Mesenchymal stem cell (in vitro differentiated cells and primary cell): Measurements from ENCODE around the gene CLSTN1.
"Not testable (repeated sequence)": the region's sequence is repeated elsewhere in the genome, so short reads cannot be mapped to it uniquely, and the experiment has no call there.

ENCODE experiments used
- DNase-seq: peaks from one replicate; pipeline ENCODE4 v3.0.0-alpha.2; 2013
- H2AFZ ChIP-seq: one replicate; pipeline ENCODE4 v1.6.1; 2013; ENCODE audit warnings: low read depth, mild to moderate bottlenecking, control low read depth, inconsistent platforms, low read length, moderate library complexity
- H2AK5ac ChIP-seq: 2 replicates; pipeline ENCODE4 v1.6.1; 2013; ENCODE audit warnings: low read length, moderate library complexity, mild to moderate bottlenecking, inconsistent platforms; ENCODE audit not compliant: severe bottlenecking
- H2BK120ac ChIP-seq: one replicate; pipeline ENCODE4 v1.6.1; 2013; ENCODE audit warnings: low read depth, mild to moderate bottlenecking, inconsistent platforms, low read length, moderate library complexity
- H2BK12ac ChIP-seq, 2 experiments: one replicate each; pipeline ENCODE4 v1.6.1; 2013; ENCODE audit warnings: inconsistent platforms in 2 of 2, low read length in 2 of 2, mild to moderate bottlenecking in 2 of 2, moderate library complexity in 2 of 2, control low read depth in 1 of 2
- H2BK15ac ChIP-seq: one replicate; pipeline ENCODE4 v1.6.1; 2013; ENCODE audit warnings: mild to moderate bottlenecking, low read depth, inconsistent platforms; ENCODE audit not compliant: poor library complexity, severe bottlenecking
- H2BK5ac ChIP-seq: 2 replicates; pipeline ENCODE4 v1.6.1; 2013; ENCODE audit warnings: low read depth, mild to moderate bottlenecking, low read length, control low read depth, inconsistent platforms; ENCODE audit not compliant: poor library complexity, severe bottlenecking
- H3K14ac ChIP-seq, 2 experiments: one replicate each; pipeline ENCODE4 v1.6.1; 2013; ENCODE audit warnings: inconsistent platforms in 2 of 2, low read length in 2 of 2, control low read depth in 1 of 2, mild to moderate bottlenecking in 1 of 2, moderate library complexity in 1 of 2
- H3K18ac ChIP-seq, 2 experiments: one replicate each; pipeline ENCODE4 v1.6.1; 2013; ENCODE audit warnings: inconsistent platforms in 2 of 2, low read length in 2 of 2, control low read depth in 1 of 2, low read depth in 1 of 2, mild to moderate bottlenecking in 1 of 2
- H3K23ac ChIP-seq, 2 experiments: one replicate each; pipeline ENCODE4 v1.6.1; 2013; ENCODE audit warnings: inconsistent platforms in 2 of 2, low read length in 2 of 2, mild to moderate bottlenecking in 2 of 2, moderate library complexity in 2 of 2, control low read depth in 1 of 2
- H3K27ac ChIP-seq: 2 replicates; pipeline ENCODE4 v1.5.1; 2013; ENCODE audit warnings: mild to moderate bottlenecking, moderate library complexity, low read length, control low read depth, inconsistent platforms; ENCODE audit not compliant: poor library complexity, severe bottlenecking
- H3K27me3 ChIP-seq, 2 experiments: 2 replicates each; pipeline versions ENCODE4 v1.6.1 to v1.7.0; 2013; ENCODE audit warnings: low read length in 2 of 2, mild to moderate bottlenecking in 2 of 2, moderate library complexity in 2 of 2, control low read depth in 1 of 2, inconsistent platforms in 1 of 2; ENCODE audit not compliant: control insufficient read depth in 1 of 2, insufficient read depth in 1 of 2
- H3K36me3 ChIP-seq, 2 experiments: 2 replicates each; pipeline versions ENCODE4 v1.6.1 to v1.7.0; 2013; ENCODE audit warnings: low read length in 2 of 2, control low read depth in 1 of 2, inconsistent platforms in 1 of 2, low read depth in 1 of 2, mild to moderate bottlenecking in 1 of 2; ENCODE audit not compliant: insufficient read depth in 2 of 2, control insufficient read depth in 1 of 2
- H3K4ac ChIP-seq, 2 experiments: one replicate each; pipeline ENCODE4 v1.6.1; 2013; ENCODE audit warnings: inconsistent platforms in 2 of 2, low read length in 2 of 2, mild to moderate bottlenecking in 2 of 2, moderate library complexity in 2 of 2, control low read depth in 1 of 2, low read depth in 1 of 2
- H3K4me1 ChIP-seq: 2 replicates; pipeline ENCODE4 v1.6.1; 2013; ENCODE audit warnings: low read depth, low read length, control low read depth; ENCODE audit not compliant: control insufficient read depth, insufficient read depth
- H3K4me2 ChIP-seq: 2 replicates; pipeline ENCODE4 v1.6.1; 2013; ENCODE audit warnings: low read length, mild to moderate bottlenecking, inconsistent platforms; ENCODE audit not compliant: poor library complexity, severe bottlenecking
- H3K4me3 ChIP-seq, 2 experiments: 2 replicates each; pipeline versions ENCODE4 v1.5.1 to v1.7.0; 2013; ENCODE audit warnings: low read length in 2 of 2, mild to moderate bottlenecking in 2 of 2, control low read depth in 1 of 2, low read depth in 1 of 2; ENCODE audit not compliant: insufficient read depth in 1 of 2
- H3K79me1 ChIP-seq: replicated peaks from 2 replicates; pipeline ENCODE4 v1.6.1; 2013; ENCODE audit warnings: mild to moderate bottlenecking, control low read depth, low read length, inconsistent platforms; ENCODE audit not compliant: poor library complexity, severe bottlenecking
- H3K9ac ChIP-seq: 2 replicates; pipeline ENCODE4 v1.7.0; 2013; ENCODE audit warnings: mild to moderate bottlenecking, low read length, moderate library complexity
- H3K9me3 ChIP-seq: 2 replicates; pipeline ENCODE4 v1.7.0; 2013; ENCODE audit warnings: mild to moderate bottlenecking, low read length; ENCODE audit not compliant: control insufficient read depth
- H4K8ac ChIP-seq: one replicate; pipeline ENCODE4 v1.6.1; 2013; ENCODE audit warnings: inconsistent platforms, mild to moderate bottlenecking, low read length, moderate library complexity
- H4K91ac ChIP-seq: one replicate; pipeline ENCODE4 v1.6.1; 2013; ENCODE audit warnings: mild to moderate bottlenecking, low read length, inconsistent platforms
- WGBS: methylation state at CpG from one replicate; pipeline ENCODE4 v1.1.7; 2013; ENCODE audit warnings: mixed read lengths; 5-methylcytosine and 5-hydroxymethylcytosine counted together

CLSTN1 gene

DNA sequence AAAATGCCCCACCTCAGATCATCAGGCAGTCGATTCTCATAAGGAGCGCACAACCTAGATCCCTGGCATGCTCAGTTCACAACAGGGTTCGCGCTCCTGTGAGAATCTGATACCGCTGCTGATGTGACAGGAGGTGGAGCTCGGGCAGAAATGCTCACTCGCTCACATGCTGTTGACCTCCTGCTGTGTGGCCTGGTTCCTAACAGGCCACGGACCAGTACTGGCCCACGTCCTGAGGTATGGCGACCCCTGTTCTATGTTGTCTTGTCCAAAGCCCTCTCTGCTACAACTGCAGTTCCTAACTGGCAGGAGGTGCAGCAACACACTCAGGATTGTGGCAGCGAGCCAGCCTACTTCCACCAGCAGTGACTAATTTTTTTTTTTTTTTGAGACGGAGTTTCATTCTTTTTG, 70.6 kb downstream of the CLSTN1 start:
- no peak overlapping the region for H3K27ac ChIP-seq
- no peak overlapping the region for H3K9ac ChIP-seq
- no peak overlapping the region for H2BK120ac ChIP-seq
- H2AK5ac ChIP-seq: no peak overlapping the region
- H3K9me3 ChIP-seq: no peaks in the 10 kb centered on the region
- H3K4ac ChIP-seq: no peak overlapping the region
- H3K79me1 ChIP-seq: peaks cover 26% of the 10 kb centered on the region
- H2BK5ac ChIP-seq: no peak overlapping the region
- H3K4me1 ChIP-seq: peaks cover 8% of the 10 kb centered on the region
- H3K4me2 ChIP-seq: no peak overlapping the region
- no peak overlapping the region for H3K18ac ChIP-seq
- H3K14ac ChIP-seq: no peak overlapping the region
- H4K91ac ChIP-seq: no peak overlapping the region
- no peak overlapping the region for H4K8ac ChIP-seq
- no peak overlapping the region for H3K4me3 ChIP-seq
- no peak overlapping the region for H3K23ac ChIP-seq
- DNase-seq: peak; percentile 46
- H2BK12ac ChIP-seq: no peak overlapping the region
- H2AFZ ChIP-seq: no peak overlapping the region
- WGBS: 89% methylated on average over 12 of the region's 12 CpGs
- H2BK15ac ChIP-seq: no peak overlapping the region
- H3K27me3 ChIP-seq: no peaks in the 10 kb centered on the region
- peaks cover 24 to 36% of the 10 kb centered on the region in 2 experiments for H3K36me3 ChIP-seq

- H3K9me3 ChIP-seq: no peaks in the 10 kb centered on the region
- no peak overlapping the region for H2BK120ac ChIP-seq
- no peak overlapping the region for H3K9ac ChIP-seq
- no peak overlapping the region for H4K8ac ChIP-seq
- no peak overlapping the region for H3K4me3 ChIP-seq
- H4K91ac ChIP-seq: no peak overlapping the region
- peaks cover 8% of the 10 kb centered on the region for H3K4me1 ChIP-seq
- H3K14ac ChIP-seq: no peak overlapping the region
- no peak overlapping the region for H3K18ac ChIP-seq
- no peaks in the 10 kb centered on the region for H3K27me3 ChIP-seq
- no peak overlapping the region for H3K4me2 ChIP-seq
- H2BK15ac ChIP-seq: no peak overlapping the region
- H3K4ac ChIP-seq: no peak overlapping the region
- H2AFZ ChIP-seq: no peak overlapping the region
- no peak overlapping the region for H2BK12ac ChIP-seq
- H2AK5ac ChIP-seq: no peak overlapping the region
- H3K36me3 ChIP-seq: peaks cover 24 to 36% of the 10 kb centered on the region in 2 experiments
- peaks cover 24% of the 10 kb centered on the region for H3K79me1 ChIP-seq
- no peak for DNase-seq
- H3K23ac ChIP-seq: no peak overlapping the region
- no peak overlapping the region for H2BK5ac ChIP-seq
- no peak overlapping the region for H3K27ac ChIP-seq
- WGBS: 94% methylated on average over 3 of the region's 3 CpGs
Measured at GRCh38 chr1:9751971-9752370, 71.8 kb downstream of the CLSTN1 start.

GRCh38 chr1:9749361-9749760, 74.4 kb downstream of the CLSTN1 start:
- WGBS: 98% methylated on average over 14 of the region's 14 CpGs
- Histone ChIP-seq H4K91ac (no peak overlapping the region), H2AK5ac (no peak overlapping the region), H3K14ac (no peak overlapping the region), H2AFZ (no peak overlapping the region), H3K36me3 (peaks cover 33 to 35% of the 10 kb centered on the region in 2 experiments), H2BK5ac (no peak overlapping the region), H3K9ac (no peak overlapping the region), H2BK12ac (no peak overlapping the region), H3K27me3 (no peaks in the 10 kb centered on the region), H2BK15ac (no peak overlapping the region), H3K4me2 (no peak overlapping the region), H3K4me1 (peaks cover 7% of the 10 kb centered on the region), H4K8ac (no peak overlapping the region), H3K23ac (no peak overlapping the region), H3K27ac (no peak overlapping the region), H3K4me3 (no peak overlapping the region), H3K9me3 (no peaks in the 10 kb centered on the region), H2BK120ac (no peak overlapping the region), H3K4ac (no peak overlapping the region), H3K18ac (no peak overlapping the region), H3K79me1 (peaks cover 29% of the 10 kb centered on the region)
- DNase-seq: no peak

GRCh38 chr1:9748391-9748790, 75.4 kb downstream of the CLSTN1 start:
- not testable (repeated sequence) for H4K8ac ChIP-seq, H2BK15ac ChIP-seq, DNase-seq, H2BK12ac ChIP-seq, H3K27ac ChIP-seq, H2AFZ ChIP-seq, H3K4me2 ChIP-seq, H3K9ac ChIP-seq, H3K4ac ChIP-seq, H2BK120ac ChIP-seq, H2AK5ac ChIP-seq, H3K9me3 ChIP-seq, H3K14ac ChIP-seq, H3K4me3 ChIP-seq, H3K18ac ChIP-seq, H2BK5ac ChIP-seq, H4K91ac ChIP-seq, H3K27me3 ChIP-seq, H3K4me1 ChIP-seq, H3K23ac ChIP-seq
- Histone ChIP-seq H3K36me3 (peaks cover 39 to 42% of the 10 kb centered on the region in 2 experiments), H3K79me1 (peaks cover 33% of the 10 kb centered on the region)
- 98% methylated on average over 6 of the region's 9 CpGs for WGBS
